ENCODE data around the gene ACER3.
"Not testable (repeated sequence)": the region's sequence is repeated elsewhere in the genome, so short reads cannot be mapped to it uniquely, and the experiment has no call there.

ACER3 gene

GRCh38 chr11:76880314-76880713, 19.6 kb downstream of the ACER3 start:
- DNase-seq: no peak

GRCh38 chr11:76880956-76881355, 20.2 kb downstream of the ACER3 start:
- no peak for DNase-seq

- no peak for DNase-seq
Measured at GRCh38 chr11:76885390-76886097, 24.8 kb downstream of the ACER3 start.

GRCh38 chr11:76888989-76889388, 28.3 kb downstream of the ACER3 start:
- DNase-seq: no peak

GRCh38 chr11:76889411-76889975, 28.8 kb downstream of the ACER3 start:
- no peak for DNase-seq

GRCh38 chr11:76890329-76890728, 29.6 kb downstream of the ACER3 start:
- no peak for DNase-seq

- DNase-seq: no peak
Measured at GRCh38 chr11:76891285-76891684, 30.6 kb downstream of the ACER3 start.

- DNase-seq: no peak
Measured at GRCh38 chr11:76891793-76892192, 31.1 kb downstream of the ACER3 start.

- DNase-seq: no peak
Measured at GRCh38 chr11:76892306-76892705, 31.6 kb downstream of the ACER3 start.

GRCh38 chr11:76897233-76897632, 36.5 kb downstream of the ACER3 start:
- DNase-seq: no peak

- DNase-seq: no peak
Measured at GRCh38 chr11:76901144-76901543, 40.4 kb downstream of the ACER3 start.

GRCh38 chr11:76901622-76902021, 40.9 kb downstream of the ACER3 start:
- DNase-seq: not testable (repeated sequence)

GRCh38 chr11:76902121-76903014, 41.6 kb downstream of the ACER3 start:
- DNase-seq: no peak

GRCh38 chr11:76903325-76903724, 42.6 kb downstream of the ACER3 start:
- no peak for DNase-seq

- DNase-seq: no peak
Measured at GRCh38 chr11:76910620-76911414, 50.1 kb downstream of the ACER3 start.

GRCh38 chr11:76911415-76911808, 50.7 kb downstream of the ACER3 start:
- no peak for DNase-seq

- DNase-seq: no peak
Measured at GRCh38 chr11:76916712-76917111, 56.0 kb downstream of the ACER3 start.

GRCh38 chr11:76918941-76919386, 58.2 kb downstream of the ACER3 start:
- DNase-seq: peak; percentile 59 to 76

- DNase-seq: no peak
Measured at GRCh38 chr11:76919467-76919866, 58.7 kb downstream of the ACER3 start.

GRCh38 chr11:76919887-76920746, 59.4 kb downstream of the ACER3 start:
- DNase-seq: peak; percentile 75 to 95

GRCh38 chr11:76927160-76927559, 66.4 kb downstream of the ACER3 start:
- no peak for DNase-seq

GRCh38 chr11:76935042-76935441, 74.3 kb downstream of the ACER3 start:
- DNase-seq: no peak

Measured in NCI-H446 (cell line).